Adrenal gland (tissue), 5 donors: ENCODE measurements around the gene PFKFB2.

Source experiments
- POLR2A ChIP-seq, 2 donors: fragments of 450-650 bp; IDR thresholded peaks; one replicate each; pipeline ENCODE4 v1.6.1; 2017; ENCODE audit warnings: antibody characterized with exemption in 2 of 2, mild to moderate bottlenecking in 2 of 2, moderate library complexity in 1 of 2
- TF ChIP-seq, protein P1 (sequence below), 6 experiments: fragments of 450-650 bp in 4 of 6; fragments of 200-600 bp in 2 of 6; sonication (generic) in 1 of 6; IDR thresholded peaks; 1 replicate in 5 of 6; 2 replicates in 1 of 6; pipeline versions ENCODE4 v1.5.1 to v1.8.0; 2016 to 2021; ENCODE audit warnings: antibody characterized with exemption in 6 of 6, mild to moderate bottlenecking in 2 of 6, moderate library complexity in 1 of 6
- donor health status: DM: no; HTN: no; CAD: no.

DNA sequence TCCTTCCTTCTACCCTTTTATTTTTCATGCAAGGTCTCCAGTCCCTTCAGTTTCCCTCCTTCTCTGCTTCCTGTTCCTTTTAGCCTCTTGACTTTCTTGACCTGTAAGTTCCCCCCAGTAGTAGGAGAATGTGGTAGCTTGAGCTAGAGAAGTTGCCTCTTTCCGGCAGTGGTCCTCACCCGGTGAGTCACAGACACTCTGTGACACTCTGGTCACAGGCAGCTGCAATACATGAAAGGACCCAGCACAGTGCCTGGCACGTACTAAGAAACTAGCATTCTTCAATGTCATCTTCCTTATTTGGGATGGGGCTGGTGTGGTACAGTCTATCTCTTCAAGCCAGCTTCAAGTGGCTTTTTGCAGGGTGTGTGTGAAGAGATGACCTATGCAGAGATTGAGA, 16.0 kb downstream of the PFKFB2 start:
- TF ChIP-seq, protein P1, sequence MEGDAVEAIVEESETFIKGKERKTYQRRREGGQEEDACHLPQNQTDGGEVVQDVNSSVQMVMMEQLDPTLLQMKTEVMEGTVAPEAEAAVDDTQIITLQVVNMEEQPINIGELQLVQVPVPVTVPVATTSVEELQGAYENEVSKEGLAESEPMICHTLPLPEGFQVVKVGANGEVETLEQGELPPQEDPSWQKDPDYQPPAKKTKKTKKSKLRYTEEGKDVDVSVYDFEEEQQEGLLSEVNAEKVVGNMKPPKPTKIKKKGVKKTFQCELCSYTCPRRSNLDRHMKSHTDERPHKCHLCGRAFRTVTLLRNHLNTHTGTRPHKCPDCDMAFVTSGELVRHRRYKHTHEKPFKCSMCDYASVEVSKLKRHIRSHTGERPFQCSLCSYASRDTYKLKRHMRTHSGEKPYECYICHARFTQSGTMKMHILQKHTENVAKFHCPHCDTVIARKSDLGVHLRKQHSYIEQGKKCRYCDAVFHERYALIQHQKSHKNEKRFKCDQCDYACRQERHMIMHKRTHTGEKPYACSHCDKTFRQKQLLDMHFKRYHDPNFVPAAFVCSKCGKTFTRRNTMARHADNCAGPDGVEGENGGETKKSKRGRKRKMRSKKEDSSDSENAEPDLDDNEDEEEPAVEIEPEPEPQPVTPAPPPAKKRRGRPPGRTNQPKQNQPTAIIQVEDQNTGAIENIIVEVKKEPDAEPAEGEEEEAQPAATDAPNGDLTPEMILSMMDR (IDR thresholded peaks at IDR 0.05) = no peak
- no peak for TF ChIP-seq POLR2A (IDR thresholded peaks at IDR 0.05)
